Measurements from ENCODE around the gene KRT17. TPM values are rescaled to one million over a fixed set of nuclear protein-coding genes. Genes with fewer than 3 reads are reported as not detected.

Gene KRT17
- total and polyA plus RNA-seq, 9 of the 15 experiments (the other 6 are each of a cell fraction or from before 2014, with no cell fraction given) = 0.23 to 0.25 TPM; not detected in 7

DNA sequence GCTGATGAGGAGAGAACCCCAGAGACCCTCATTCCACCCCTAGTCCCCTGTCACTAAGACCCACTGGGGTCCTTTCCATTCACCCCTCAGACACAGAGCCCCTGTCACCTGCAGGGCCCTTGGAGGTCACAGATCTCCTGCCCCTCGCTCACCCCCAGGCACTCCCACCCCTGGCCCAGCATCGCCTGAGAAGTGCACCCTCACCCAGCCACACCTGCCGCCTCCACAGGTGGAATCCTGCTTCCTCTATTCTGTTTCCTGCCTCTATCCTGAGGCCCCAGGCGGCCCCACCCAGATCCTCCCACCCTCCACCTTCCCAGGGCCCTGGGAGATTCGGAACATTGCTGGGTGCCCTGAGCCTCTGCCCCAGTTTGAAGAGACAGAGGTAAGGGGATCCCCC, 13.8 kb upstream of the KRT17 start:
- Histone ChIP-seq H3K9me3 (replicated peaks; ENCODE audit: control insufficient read depth, insufficient read depth, low read depth, low read length) (no peaks in the 10 kb centered on the region), H2AFZ (ENCODE audit: low read depth, low read length) (no peak overlapping the region), H3K9me1 (ENCODE audit: control insufficient read depth, insufficient read depth, low read length) (no peaks in the 10 kb centered on the region), H3K4me3 (no peak overlapping the region), H3K4me2 (ENCODE audit: insufficient read depth, low read length) (no peak overlapping the region), H3K79me2 (ENCODE audit: control insufficient read depth, insufficient read depth, low read length) (no peaks in the 10 kb centered on the region), H3K9ac (ENCODE audit: insufficient read depth in 1 of 2, low read depth in 2 of 2, low read length in 2 of 2) (0 out of 4 replicates have a peak overlapping the region, but pooled peaks of 1 of the 2 experiments have one; percentile 2), H4K20me1 (replicated peaks; ENCODE audit: control insufficient read depth, insufficient read depth, low read length) (peaks cover 5% of the 10 kb centered on the region; the same call in 1 of the 2 replicates), H3K4me1 (replicated peaks in 1 of 2; ENCODE audit: control insufficient read depth in 2 of 2, insufficient read depth in 2 of 2, low read length in 2 of 2) (peaks cover 0 to 17% of the 10 kb centered on the region in 2 experiments; a peak in 3 of 5 replicates), H3K36me3 (ENCODE audit: control insufficient read depth, insufficient read depth, low read length) (no peaks in the 10 kb centered on the region), H3K27me3 (ENCODE audit: control insufficient read depth in 2 of 2, insufficient read depth in 2 of 2, low read length in 2 of 2) (peaks cover 0 to 12% of the 10 kb centered on the region in 2 experiments; a peak in 2 of 5 replicates), H3K27ac (ENCODE audit: extremely low read depth, low read depth, low read length) (no peak overlapping the region)
- WGBS (ENCODE audit: insufficient coverage, low coverage, missing lambda C conversion rate) = 7% methylated on average over 3 of the region's 5 CpGs
- in situ Hi-C loops (cut with MboI) = no loop called here
- FAIRE-seq (no peak), ATAC-seq (no peak), DNase-seq (ENCODE audit: extremely low read depth in 1 of 4, low spot score in 3 of 4) (no peak)
- no TSS peak for BruUV-seq (replicated peaks)
- CTCF ChIA-PET (ENCODE audit: low intra/inter-chr PET ratio) = no interaction called here
- intact Hi-C loops (cut with micrococcal nuclease) = no loop called here
- POLR2A ChIA-PET = interaction anchor here (0.6 kb wide), 2 partner anchors 13 to 147 kb away, joined by 3 to 4 read pairs; no protein-coding TSS in a partner anchor
- TF ChIP-seq, protein P1, sequence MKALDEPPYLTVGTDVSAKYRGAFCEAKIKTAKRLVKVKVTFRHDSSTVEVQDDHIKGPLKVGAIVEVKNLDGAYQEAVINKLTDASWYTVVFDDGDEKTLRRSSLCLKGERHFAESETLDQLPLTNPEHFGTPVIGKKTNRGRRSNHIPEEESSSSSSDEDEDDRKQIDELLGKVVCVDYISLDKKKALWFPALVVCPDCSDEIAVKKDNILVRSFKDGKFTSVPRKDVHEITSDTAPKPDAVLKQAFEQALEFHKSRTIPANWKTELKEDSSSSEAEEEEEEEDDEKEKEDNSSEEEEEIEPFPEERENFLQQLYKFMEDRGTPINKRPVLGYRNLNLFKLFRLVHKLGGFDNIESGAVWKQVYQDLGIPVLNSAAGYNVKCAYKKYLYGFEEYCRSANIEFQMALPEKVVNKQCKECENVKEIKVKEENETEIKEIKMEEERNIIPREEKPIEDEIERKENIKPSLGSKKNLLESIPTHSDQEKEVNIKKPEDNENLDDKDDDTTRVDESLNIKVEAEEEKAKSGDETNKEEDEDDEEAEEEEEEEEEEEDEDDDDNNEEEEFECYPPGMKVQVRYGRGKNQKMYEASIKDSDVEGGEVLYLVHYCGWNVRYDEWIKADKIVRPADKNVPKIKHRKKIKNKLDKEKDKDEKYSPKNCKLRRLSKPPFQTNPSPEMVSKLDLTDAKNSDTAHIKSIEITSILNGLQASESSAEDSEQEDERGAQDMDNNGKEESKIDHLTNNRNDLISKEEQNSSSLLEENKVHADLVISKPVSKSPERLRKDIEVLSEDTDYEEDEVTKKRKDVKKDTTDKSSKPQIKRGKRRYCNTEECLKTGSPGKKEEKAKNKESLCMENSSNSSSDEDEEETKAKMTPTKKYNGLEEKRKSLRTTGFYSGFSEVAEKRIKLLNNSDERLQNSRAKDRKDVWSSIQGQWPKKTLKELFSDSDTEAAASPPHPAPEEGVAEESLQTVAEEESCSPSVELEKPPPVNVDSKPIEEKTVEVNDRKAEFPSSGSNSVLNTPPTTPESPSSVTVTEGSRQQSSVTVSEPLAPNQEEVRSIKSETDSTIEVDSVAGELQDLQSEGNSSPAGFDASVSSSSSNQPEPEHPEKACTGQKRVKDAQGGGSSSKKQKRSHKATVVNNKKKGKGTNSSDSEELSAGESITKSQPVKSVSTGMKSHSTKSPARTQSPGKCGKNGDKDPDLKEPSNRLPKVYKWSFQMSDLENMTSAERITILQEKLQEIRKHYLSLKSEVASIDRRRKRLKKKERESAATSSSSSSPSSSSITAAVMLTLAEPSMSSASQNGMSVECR (CRISPR knock-in tag; IDR thresholded peaks at IDR 0.05) = no peak
- TF ChIP-seq ZNF668 (CRISPR knock-in tag; IDR thresholded peaks at IDR 0.05) = no peak
- no peak for TF ChIP-seq ZNF518B (CRISPR knock-in tag; IDR thresholded peaks at IDR 0.05)
- TF ChIP-seq GTF2E2 (tag; IDR thresholded peaks at IDR 0.05) = no peak
- TF ChIP-seq, protein P2, sequence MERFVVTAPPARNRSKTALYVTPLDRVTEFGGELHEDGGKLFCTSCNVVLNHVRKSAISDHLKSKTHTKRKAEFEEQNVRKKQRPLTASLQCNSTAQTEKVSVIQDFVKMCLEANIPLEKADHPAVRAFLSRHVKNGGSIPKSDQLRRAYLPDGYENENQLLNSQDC (CRISPR knock-in tag; IDR thresholded peaks at IDR 0.05) = no peak
